B cell (primary cell): ENCODE measurements around the gene SNTB2. TPM values are rescaled to one million over a fixed set of nuclear protein-coding genes. Genes with fewer than 3 reads are reported as not detected.

ENCODE experiments used
- ATAC-seq: fragments of 200-7000 bp; cut with Tn5 transposase; one replicate; pipeline ENCODE4 v1.10.0; 2021; ENCODE audit warnings: low read depth, mild to moderate bottlenecking, moderate number of reproducible peaks, moderate library complexity
- CTCF ChIA-PET: fragments of 350-600 bp; sonication (Branson Sonifier 250); formaldehyde crosslinking; loops from one replicate; lab custom pipeline; 2021; ENCODE audit warnings: antibody characterized with exemption, inconsistent platforms; lab: Charles Lee
- POLR2A ChIA-PET: fragments of 350-600 bp; sonication (Branson Sonifier 250); formaldehyde crosslinking; loops from one replicate; lab custom pipeline; 2021; ENCODE audit warnings: antibody characterized with exemption; lab: Charles Lee
- DNase-seq: peaks from one replicate; pipeline ENCODE4 v3.0.0; 2013
- H2AFZ ChIP-seq: 2 replicates; pipeline ENCODE4 v1.6.1; 2012; ENCODE audit warnings: mild to moderate bottlenecking, low read depth, low read length; ENCODE audit not compliant: insufficient read depth, poor library complexity, severe bottlenecking
- H3K27ac ChIP-seq, 2 donors: 1 replicate in 1 of 2; 2 replicates in 1 of 2; pipeline ENCODE4 v1.5.1; 2012 to 2013; ENCODE audit warnings: low read length in 2 of 2, mild to moderate bottlenecking in 2 of 2, moderate library complexity in 1 of 2
- H3K27me3 ChIP-seq, 4 experiments: fragments of 200-600 bp in 1 of 4; sonication (generic) in 1 of 4; replicated peaks in 1 of 4; 1 replicate in 2 of 4; 2 replicates in 2 of 4; pipeline versions ENCODE4 v1.6.1 to v1.7.0; 2013 to 2016; ENCODE audit warnings: low read length in 3 of 4, mild to moderate bottlenecking in 2 of 4, mixed read lengths in 1 of 4, moderate library complexity in 1 of 4; ENCODE audit not compliant: insufficient read depth in 4 of 4, control insufficient read depth in 3 of 4; ENCODE audit errors: control extremely low read depth in 1 of 4
- H3K36me3 ChIP-seq, 2 experiments: replicated peaks in 1 of 2; 1 replicate in 1 of 2; 2 replicates in 1 of 2; pipeline versions ENCODE4 v1.6.1 to v1.7.1; 2013; ENCODE audit warnings: low read length in 1 of 2; ENCODE audit not compliant: insufficient read depth in 2 of 2, control insufficient read depth in 1 of 2; ENCODE audit errors: control extremely low read depth in 1 of 2, extremely low read depth in 1 of 2
- H3K4me1 ChIP-seq, 2 donors: fragments of 200-600 bp in 1 of 2; sonication (generic) in 1 of 2; 1 replicate in 1 of 2; 2 replicates in 1 of 2; pipeline versions ENCODE4 v1.5.1 to v1.6.1; 2013 to 2017; ENCODE audit warnings: low read length in 2 of 2; ENCODE audit not compliant: control insufficient read depth in 2 of 2, insufficient read depth in 2 of 2
- H3K4me2 ChIP-seq: replicated peaks from 2 replicates; pipeline ENCODE3; 2012; ENCODE audit warnings: mild to moderate bottlenecking, low read depth, low read length; ENCODE audit not compliant: poor library complexity, severe bottlenecking
- H3K4me3 ChIP-seq, 5 experiments: fragments of 200-600 bp in 1 of 5; sonication (generic) in 1 of 5; 1 replicate in 3 of 5; 2 replicates in 2 of 5; pipeline versions ENCODE4 v1.5.1 to v1.7.0; 2011 to 2016; ENCODE audit warnings: low read length in 4 of 5, mild to moderate bottlenecking in 4 of 5, low read depth in 2 of 5, control low read depth in 1 of 5, moderate library complexity in 1 of 5; ENCODE audit not compliant: insufficient read depth in 1 of 5; ENCODE audit errors: control extremely low read depth in 1 of 5, extremely low read depth in 1 of 5
- H3K79me2 ChIP-seq: fragments of 200-600 bp; sonication (generic); one replicate; pipeline ENCODE4 v1.6.0; 2016; ENCODE audit warnings: low read length; ENCODE audit not compliant: control insufficient read depth, insufficient read depth
- H3K9ac ChIP-seq: fragments of 200-600 bp; sonication (generic); 2 replicates; pipeline ENCODE4 v1.6.1; 2017; ENCODE audit warnings: mild to moderate bottlenecking, low read length, moderate library complexity
- H3K9me3 ChIP-seq, 3 donors: one replicate each; pipeline versions ENCODE4 v1.6.1 to v1.7.1; 2013; ENCODE audit warnings: low read length in 2 of 3; ENCODE audit not compliant: control insufficient read depth in 2 of 3, insufficient read depth in 1 of 3; ENCODE audit errors: control extremely low read depth in 1 of 3
- H4K20me1 ChIP-seq: 2 replicates; pipeline ENCODE4 v1.6.0; 2012; ENCODE audit warnings: mild to moderate bottlenecking, low read length; ENCODE audit not compliant: insufficient read depth, control insufficient read depth, poor library complexity, severe bottlenecking
- H3K27ac Mint-ChIP-seq: one replicate; pipeline ENCODE4 v1.8.0; 2021; ENCODE audit warnings: mixed read lengths
- H3K27me3 Mint-ChIP-seq: one replicate; pipeline ENCODE4 v1.8.0; 2021; ENCODE audit warnings: mixed read lengths
- H3K4me1 Mint-ChIP-seq: one replicate; pipeline ENCODE4 v1.8.0; 2021; ENCODE audit warnings: mixed read lengths
- H3K4me3 Mint-ChIP-seq: one replicate; pipeline ENCODE4 v1.8.0; 2021; ENCODE audit warnings: mixed read lengths
- H3K9me3 Mint-ChIP-seq: one replicate; pipeline ENCODE4 v1.8.0; 2022; ENCODE audit warnings: mixed read lengths; ENCODE audit not compliant: insufficient read depth
- EZH2 ChIP-seq: IDR thresholded peaks from 2 replicates; pipeline ENCODE4 v1.6.1; 2012; ENCODE audit warnings: borderline replicate concordance, low read depth, mild to moderate bottlenecking, moderate library complexity, low read length; ENCODE audit not compliant: insufficient read depth, poor library complexity, severe bottlenecking
- WGBS: methylation state at CpG from one replicate; pipeline ENCODE4 v1.1.5; 2013; ENCODE audit warnings: missing lambda C conversion rate; ENCODE audit not compliant: insufficient coverage; 5-methylcytosine and 5-hydroxymethylcytosine counted together
- intact Hi-C: fragments of 100-400 bp; cut with micrococcal nuclease; formaldehyde crosslinking; loops from one replicate; pipeline ENCODE4 v1.10.0; 2022
- polyA plus RNA-seq: library from polyadenylated mRNA; depleted of rRNA; stranded (reverse); fragments of >200 nt; gene quantifications from 2 replicates; pipeline ENCODE4 v1.2.3, GENCODE V29; 2012
- total RNA-seq, 2 donors: library from RNA; stranded (reverse); fragments of 120-200 nt in 1 of 2; gene quantifications; 1 replicate in 1 of 2; 2 replicates in 1 of 2; pipeline versions ENCODE4 v1.2.3 to v1.2.4, GENCODE V29; 2013 to 2022
- TF ChIP-seq, protein P1 (sequence below): fragments of 200-600 bp; IDR thresholded peaks from one replicate; pipeline ENCODE4 v1.8.0; 2022; ENCODE audit warnings: antibody characterized with exemption, mild to moderate bottlenecking

Gene SNTB2
- total and polyA plus RNA-seq, 2 donors (not counting 1 experiment from before 2014, with no cell fraction given), result 3.8 to 16.2 TPM

- Histone ChIP-seq H2AFZ (no peak overlapping the region), H3K79me2 (no peaks in the 10 kb centered on the region), H3K27ac (no peak overlapping the region), H3K36me3 (peaks cover 2 to 15% of the 10 kb centered on the region in 2 experiments), H3K4me3 (no peak overlapping the region), H3K9ac (no peak overlapping the region), H3K4me2 (no peak overlapping the region), H3K27me3 (no peaks in the 10 kb centered on the region), H3K9me3 (no peaks in the 10 kb centered on the region), H4K20me1 (no peaks in the 10 kb centered on the region), H3K4me1 (no peaks in the 10 kb centered on the region)
- no peaks in the 10 kb centered on the region for H3K27me3 Mint-ChIP-seq
- H3K9me3 Mint-ChIP-seq, result no peaks in the 10 kb centered on the region
- intact Hi-C loops, result no loop called here
- ChIA-PET POLR2A (interaction anchor here (0.7 kb wide), 1 partner anchor 10 kb away, joined by 3 read pairs; no protein-coding TSS in a partner anchor), CTCF (no interaction called here)
- H3K4me3 Mint-ChIP-seq, result no peak overlapping the region
- no peak overlapping the region for H3K27ac Mint-ChIP-seq
- whole genome bisulfite sequencing, result 100% methylated on average over 3 of the region's 6 CpGs
- H3K4me1 Mint-ChIP-seq, result peaks cover 6% of the 10 kb centered on the region
- DNase-seq (no peak), ATAC-seq (no peak)
- no peak for TF ChIP-seq EZH2
- TF ChIP-seq, protein P1, sequence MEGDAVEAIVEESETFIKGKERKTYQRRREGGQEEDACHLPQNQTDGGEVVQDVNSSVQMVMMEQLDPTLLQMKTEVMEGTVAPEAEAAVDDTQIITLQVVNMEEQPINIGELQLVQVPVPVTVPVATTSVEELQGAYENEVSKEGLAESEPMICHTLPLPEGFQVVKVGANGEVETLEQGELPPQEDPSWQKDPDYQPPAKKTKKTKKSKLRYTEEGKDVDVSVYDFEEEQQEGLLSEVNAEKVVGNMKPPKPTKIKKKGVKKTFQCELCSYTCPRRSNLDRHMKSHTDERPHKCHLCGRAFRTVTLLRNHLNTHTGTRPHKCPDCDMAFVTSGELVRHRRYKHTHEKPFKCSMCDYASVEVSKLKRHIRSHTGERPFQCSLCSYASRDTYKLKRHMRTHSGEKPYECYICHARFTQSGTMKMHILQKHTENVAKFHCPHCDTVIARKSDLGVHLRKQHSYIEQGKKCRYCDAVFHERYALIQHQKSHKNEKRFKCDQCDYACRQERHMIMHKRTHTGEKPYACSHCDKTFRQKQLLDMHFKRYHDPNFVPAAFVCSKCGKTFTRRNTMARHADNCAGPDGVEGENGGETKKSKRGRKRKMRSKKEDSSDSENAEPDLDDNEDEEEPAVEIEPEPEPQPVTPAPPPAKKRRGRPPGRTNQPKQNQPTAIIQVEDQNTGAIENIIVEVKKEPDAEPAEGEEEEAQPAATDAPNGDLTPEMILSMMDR, result no peak
Measured at GRCh38 chr16:69350536-69351133, 163.7 kb downstream of the SNTB2 start.

DNA sequence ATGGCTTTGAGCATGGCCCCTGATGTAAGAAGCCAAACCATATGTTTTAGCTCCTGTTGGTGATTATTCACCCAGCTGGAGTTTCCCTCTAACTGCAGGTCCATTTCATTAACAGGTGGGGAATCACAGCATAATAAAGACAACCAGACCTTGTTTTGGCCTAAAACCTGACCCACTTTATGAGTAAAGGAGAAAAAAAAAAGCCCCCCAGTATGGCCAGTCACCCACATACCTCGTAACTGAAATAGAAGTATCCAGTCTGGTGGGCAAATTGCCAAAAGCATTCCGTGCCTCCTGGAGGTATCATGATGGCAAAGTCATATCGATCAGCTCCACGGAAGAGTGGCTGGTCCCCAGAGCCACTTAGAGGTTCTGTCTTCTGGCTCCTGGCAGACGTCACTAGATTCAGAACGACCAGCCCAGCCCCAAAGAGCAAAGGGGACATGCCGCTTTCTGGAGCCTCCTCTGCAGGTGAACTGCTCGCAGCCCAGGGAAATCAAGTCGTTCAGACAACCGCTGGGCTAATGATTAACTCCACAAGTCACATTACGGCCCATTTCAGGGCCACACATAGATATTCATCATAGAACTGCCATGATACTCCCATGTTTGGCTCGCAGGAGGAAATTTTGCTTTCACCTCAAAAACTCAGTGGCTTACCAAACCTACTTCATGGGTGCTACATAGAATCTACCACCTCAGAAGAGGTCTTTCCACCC lies 164.5 kb downstream of the SNTB2 start, which contains the start of gene TMED6:
Gene TMED6 (minus strand): TSS at position 478 of the 719 bp plus-strand sequence. CDS start 33 bp downstream, at position 445.
- H3K79me2 ChIP-seq, result no peaks in the 10 kb centered on the region
- no peak within 1 kb of the TSS for H3K4me3 ChIP-seq
- H3K27me3 ChIP-seq, result no peaks in the 10 kb centered on the region
- no peaks in the 10 kb centered on the region for H3K9me3 ChIP-seq
- H3K4me2 ChIP-seq, result no peak within 1 kb of the TSS
- peaks cover 2 to 22% of the 10 kb centered on the region in 2 experiments for H3K36me3 ChIP-seq
- H2AFZ ChIP-seq, result no peak within 1 kb of the TSS
- Mint-ChIP-seq H3K27ac (no peak within 1 kb of the TSS), H3K9me3 (no peaks in the 10 kb centered on the region), H3K27me3 (no peaks in the 10 kb centered on the region), H3K4me1 (no peaks in the 10 kb centered on the region), H3K4me3 (no peak within 1 kb of the TSS)
- H3K27ac ChIP-seq, result no peak within 1 kb of the TSS
- ATAC-seq (no peak), DNase-seq (no peak)
- H3K4me1 ChIP-seq, result no peaks in the 10 kb centered on the region
- intact Hi-C loops, result no loop called here
- 98% methylated on average over 11 of the region's 12 CpGs for WGBS
- TF ChIP-seq, protein P1, result no peak
- TF ChIP-seq EZH2, result no peak
- no peak within 1 kb of the TSS for H3K9ac ChIP-seq
- ChIA-PET CTCF (no interaction called here), POLR2A (interaction anchor here (0.7 kb wide), 1 partner anchor 874 kb away, joined by 6 read pairs; no protein-coding TSS in a partner anchor)
- no peaks in the 10 kb centered on the region for H4K20me1 ChIP-seq
